GM19023 (cell line): ENCODE results near the gene SEMA3D.
A peak's percentile ranks its signal among the peaks of the same experiment; 100 is the strongest.

Experiments
- ATAC-seq: cut with Tn5 transposase; IDR thresholded peaks from one replicate; pipeline ENCODE4 v1.9.1; 2021; ENCODE audit warnings: mild to moderate bottlenecking, moderate library complexity; ENCODE audit not compliant: unreplicated experiment

SEMA3D gene

GRCh38 chr7:85039196-85039923, 147.5 kb downstream of the SEMA3D start:
- ATAC-seq, result peak; percentile 70

DNA sequence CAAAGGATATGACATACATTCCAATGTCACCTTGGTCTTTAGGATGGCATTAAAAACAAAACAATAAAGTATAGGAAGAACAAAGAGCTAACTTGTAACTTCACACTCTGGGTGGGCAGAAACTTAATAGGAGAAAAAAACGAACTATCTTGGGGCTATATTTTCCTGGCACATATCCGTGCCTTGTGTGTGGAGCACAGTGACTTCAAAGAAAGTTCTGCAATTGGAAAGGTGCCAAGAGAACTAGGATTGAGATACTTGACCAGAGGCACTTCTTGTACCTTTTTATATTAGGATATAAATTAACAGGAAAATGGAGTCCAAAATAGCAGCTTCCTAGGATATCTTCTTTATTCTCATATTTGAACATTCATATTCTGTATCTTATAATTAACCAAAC, 148.4 kb downstream of the SEMA3D start:
- ATAC-seq, result no peak

DNA sequence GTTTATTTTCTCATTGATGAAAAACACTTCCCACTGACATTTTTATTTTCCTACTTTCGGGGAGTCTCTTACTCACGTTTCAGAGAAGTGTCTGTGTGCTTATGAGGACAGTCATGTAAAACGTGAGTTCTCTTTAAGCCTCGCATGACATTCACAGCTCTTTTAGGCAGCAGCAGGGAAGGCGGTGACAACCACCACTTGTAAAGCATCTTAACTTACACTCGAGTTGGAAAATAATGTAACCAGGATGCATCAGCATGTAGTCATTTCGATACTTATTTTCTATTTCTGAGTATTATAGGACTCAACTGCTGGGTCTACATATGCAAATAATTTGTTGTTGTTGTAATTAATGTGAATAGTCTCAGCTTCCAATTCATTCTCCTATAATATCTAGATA, 153.6 kb downstream of the SEMA3D start:
- no peak for ATAC-seq

GRCh38 chr7:85031475-85031874, 155.4 kb downstream of the SEMA3D start:
- ATAC-seq, result no peak

- no peak for ATAC-seq
Measured at GRCh38 chr7:85030893-85031292, 156.0 kb downstream of the SEMA3D start.

- peak; percentile 61 for ATAC-seq
Measured at GRCh38 chr7:85025312-85025756, 161.5 kb downstream of the SEMA3D start.

DNA sequence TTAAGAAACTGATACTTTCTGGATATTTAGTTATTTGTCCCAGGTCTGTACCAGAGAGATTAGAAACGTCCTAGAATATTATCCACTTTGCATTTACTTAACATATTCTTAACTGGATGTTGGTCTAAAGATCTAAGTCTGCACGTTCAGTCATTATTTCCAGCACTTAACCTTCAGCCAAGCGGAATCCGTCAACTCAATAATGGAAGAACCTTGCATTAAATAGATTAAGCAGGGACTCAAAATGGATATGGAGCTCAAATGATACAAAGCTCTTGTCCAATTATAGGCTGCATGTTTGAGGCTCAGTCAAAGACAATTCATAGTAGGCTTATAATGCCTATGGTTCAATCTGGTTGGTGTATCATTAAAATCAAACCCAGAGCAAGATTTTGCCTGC, 162.9 kb downstream of the SEMA3D start:
- ATAC-seq, result no peak

- ATAC-seq, result no peak
Measured at GRCh38 chr7:85023066-85023712, 163.7 kb downstream of the SEMA3D start.

GRCh38 chr7:85022064-85022697, 164.7 kb downstream of the SEMA3D start:
- ATAC-seq, result no peak

- no peak for ATAC-seq
Measured at GRCh38 chr7:85021101-85021704, 165.7 kb downstream of the SEMA3D start.

GRCh38 chr7:85019778-85020177, 167.1 kb downstream of the SEMA3D start:
- ATAC-seq, result no peak

DNA sequence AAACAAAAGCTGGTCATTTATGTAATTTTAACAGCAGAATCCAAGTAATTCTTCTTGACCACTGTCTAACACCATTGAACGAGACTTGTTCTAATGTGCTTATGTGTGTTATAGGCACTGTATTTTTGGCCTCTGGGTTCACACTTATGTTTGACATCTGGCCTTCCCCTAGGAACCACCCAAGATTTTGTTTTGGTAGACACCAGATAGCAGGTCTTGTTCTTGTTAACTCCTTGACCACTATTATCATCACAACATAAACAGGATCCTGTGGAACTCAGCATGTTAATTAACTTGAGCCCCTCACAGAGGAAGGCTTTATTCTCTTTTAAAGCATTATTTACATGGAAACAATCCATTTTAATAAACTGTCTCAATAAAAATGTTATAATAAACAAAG, 167.7 kb downstream of the SEMA3D start:
- ATAC-seq, result no peak

DNA sequence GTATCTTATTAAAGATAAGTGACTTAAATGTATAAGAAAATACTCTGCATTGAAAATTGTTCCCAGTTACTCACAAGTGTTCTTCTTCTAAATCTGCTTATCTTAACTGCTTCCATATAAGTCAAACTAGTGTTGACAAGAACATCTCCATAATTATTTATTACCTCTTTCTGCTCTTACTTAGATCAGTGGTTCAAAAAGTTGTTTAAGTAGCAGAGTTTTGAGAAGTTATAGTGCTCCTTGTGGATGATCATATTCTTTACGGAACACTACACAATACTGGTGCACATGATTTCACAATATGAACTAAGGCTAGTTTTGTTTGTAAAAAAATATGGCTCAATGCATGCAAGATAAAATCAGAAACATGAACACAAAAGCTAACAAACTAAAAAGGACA, 168.4 kb downstream of the SEMA3D start:
- no peak for ATAC-seq

GRCh38 chr7:85016286-85016685, 170.6 kb downstream of the SEMA3D start:
- ATAC-seq, result no peak

DNA sequence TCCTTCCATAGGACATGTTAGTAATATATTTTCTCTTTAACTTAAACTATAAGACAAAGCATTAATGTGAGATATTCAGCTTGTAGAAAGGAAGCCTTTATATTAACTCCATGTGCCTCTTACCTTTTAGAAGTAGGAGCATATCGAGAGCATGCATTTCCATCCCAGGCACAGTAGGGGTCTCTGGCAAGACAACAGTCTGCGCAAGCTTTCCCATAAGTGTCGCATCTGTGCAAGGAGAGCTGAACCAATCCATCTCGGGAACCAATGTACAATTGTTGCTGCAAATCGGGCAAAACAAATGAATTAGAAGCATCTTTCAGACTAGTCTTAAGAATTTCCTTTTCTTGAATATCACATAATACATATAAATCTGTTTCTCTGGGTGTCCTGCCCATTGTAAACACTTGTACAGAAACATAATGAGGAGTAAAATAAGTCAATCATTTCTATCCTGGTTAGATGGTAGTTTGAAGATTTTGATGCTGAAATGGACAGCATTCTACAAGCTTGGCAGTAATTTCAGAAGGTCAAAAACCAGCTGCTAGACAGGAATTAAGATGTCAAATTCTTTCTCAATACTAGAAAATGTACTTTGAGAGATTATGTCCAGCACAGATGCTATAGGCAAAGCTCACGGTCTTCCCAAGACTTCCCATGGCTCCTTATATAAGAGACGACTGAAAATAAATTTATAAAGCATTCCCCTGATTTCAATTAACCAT, 171.8 kb downstream of the SEMA3D start:
- no peak for ATAC-seq

DNA sequence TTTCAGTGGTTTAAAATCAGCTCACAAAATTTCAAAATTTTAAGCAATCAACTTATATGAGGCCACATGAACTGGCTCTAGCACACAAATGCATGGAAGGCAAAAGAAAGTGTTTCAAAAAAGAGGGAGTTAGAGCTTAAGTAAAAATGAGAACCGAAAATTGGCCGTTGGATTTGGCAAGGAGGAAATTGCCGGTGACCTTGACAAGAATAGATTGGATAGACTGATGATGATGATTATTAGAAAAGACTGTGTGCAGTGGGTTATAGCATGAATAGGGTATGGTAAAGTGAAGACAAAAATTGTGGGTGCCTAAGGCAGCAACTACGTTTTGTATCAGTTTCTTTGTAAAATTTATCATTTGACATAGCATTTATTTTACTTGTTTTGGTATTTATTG, 175.7 kb downstream of the SEMA3D start:
- ATAC-seq, result no peak

- no peak for ATAC-seq
Measured at GRCh38 chr7:85010306-85010705, 176.6 kb downstream of the SEMA3D start.

DNA sequence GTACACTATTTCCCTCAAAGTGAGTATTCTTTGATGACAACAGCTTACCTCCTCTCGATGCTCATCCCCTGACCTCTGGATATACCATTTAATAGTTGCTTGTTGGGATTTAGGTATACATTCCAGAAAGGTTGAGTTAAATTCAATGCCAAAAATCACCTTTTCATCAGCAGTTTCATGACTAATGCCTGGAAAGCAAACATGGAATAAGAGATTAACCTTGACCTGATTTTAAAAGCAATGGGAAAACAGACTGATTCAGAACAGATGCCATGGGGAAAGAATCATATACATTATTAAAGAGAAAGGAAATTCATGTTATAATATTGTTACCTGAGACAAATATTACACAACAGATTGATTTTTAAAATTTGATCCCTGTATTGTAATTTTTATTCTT, 180.1 kb downstream of the SEMA3D start:
- no peak for ATAC-seq

DNA sequence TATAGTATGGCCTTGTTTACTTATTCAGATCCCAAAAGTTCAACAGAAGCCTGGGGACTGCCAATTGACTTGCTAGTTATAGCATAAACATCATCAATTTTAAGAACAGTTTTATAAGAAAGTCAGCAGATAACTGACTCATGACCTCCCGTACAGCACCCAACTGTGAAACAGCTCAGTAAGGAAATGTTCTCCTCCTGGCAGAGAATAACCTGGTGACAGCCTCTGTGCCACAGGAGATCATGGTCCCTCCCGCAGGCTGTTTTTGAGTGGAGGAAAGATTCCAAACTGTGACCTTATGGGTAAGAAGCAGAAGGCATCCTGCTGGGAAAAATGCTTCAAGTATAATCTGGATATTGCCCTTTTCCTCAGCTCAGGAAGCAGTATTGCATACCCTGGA, 182.5 kb downstream of the SEMA3D start:
- no peak for ATAC-seq

GRCh38 chr7:85001495-85002345, 185.1 kb downstream of the SEMA3D start:
- ATAC-seq, result no peak
